Left kidney (tissue), 8 donors: ENCODE measurements around the gene IAH1. TPM values are rescaled to one million over a fixed set of nuclear protein-coding genes. Genes with fewer than 3 reads are reported as not detected.

ENCODE experiments used
- DNase-seq: peaks from one replicate; pipeline ENCODE4 v3.0.0-alpha.2; 2013
- long read RNA-seq, 8 donors: transcript quantifications; one replicate each; lab custom pipeline, GENCODE V29; 2026
- polyA plus RNA-seq: library from polyadenylated mRNA; unstranded; fragments of 120-200 nt; gene quantifications from one replicate; pipeline ENCODE4 v1.2.1, GENCODE V29; 2013; ENCODE audit not compliant: insufficient read length

IAH1 gene, protein sequence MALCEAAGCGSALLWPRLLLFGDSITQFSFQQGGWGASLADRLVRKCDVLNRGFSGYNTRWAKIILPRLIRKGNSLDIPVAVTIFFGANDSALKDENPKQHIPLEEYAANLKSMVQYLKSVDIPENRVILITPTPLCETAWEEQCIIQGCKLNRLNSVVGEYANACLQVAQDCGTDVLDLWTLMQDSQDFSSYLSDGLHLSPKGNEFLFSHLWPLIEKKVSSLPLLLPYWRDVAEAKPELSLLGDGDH
- 45.0 TPM for polyA plus RNA-seq
- long read RNA-seq, donor 1, transcript IAH1-215 (6 exons, 1,266 nt) = major isoform, 26 of 41 reads
- long read RNA-seq, donor 1, partial matches to known transcripts = 10 of 41 reads
- long read RNA-seq, donor 1, other reads (novel, unspliced or antisense) = 0 of 41 reads
- long read RNA-seq, donor 2, transcript IAH1-215 (6 exons, 1,266 nt) = major isoform, 24 of 28 reads
- long read RNA-seq, donor 2, partial matches to known transcripts = 0 of 28 reads
- long read RNA-seq, donor 2, other reads (novel, unspliced or antisense) = 0 of 28 reads
- long read RNA-seq, donor 3, transcript IAH1-215 (6 exons, 1,266 nt) = major isoform, 8 of 8 reads
- long read RNA-seq, donor 3, partial matches to known transcripts = 0 of 8 reads
- long read RNA-seq, donor 3, other reads (novel, unspliced or antisense) = 0 of 8 reads
- long read RNA-seq, donor 4, partial matches to known transcripts = 0 of 2 reads
- long read RNA-seq, donor 4, other reads (novel, unspliced or antisense) = 0 of 2 reads
- long read RNA-seq, donor 5, transcript IAH1-215 (6 exons, 1,266 nt) = major isoform, 40 of 47 reads
- long read RNA-seq, donor 5, transcript IAH1-202 (5 exons, 2,137 nt) = minor isoform, 6 of 47 reads
- long read RNA-seq, donor 5, partial matches to known transcripts = 0 of 47 reads
- long read RNA-seq, donor 5, other reads (novel, unspliced or antisense) = 0 of 47 reads
- long read RNA-seq, donor 6, transcript IAH1-215 (6 exons, 1,266 nt) = major isoform, 14 of 17 reads
- long read RNA-seq, donor 6, partial matches to known transcripts = 0 of 17 reads
- long read RNA-seq, donor 6, other reads (novel, unspliced or antisense) = 0 of 17 reads
- long read RNA-seq, donor 7, transcript IAH1-215 (6 exons, 1,266 nt) = major isoform, 31 of 42 reads
- long read RNA-seq, donor 7, partial matches to known transcripts = 8 of 42 reads
- long read RNA-seq, donor 7, other reads (novel, unspliced or antisense) = 0 of 42 reads
- long read RNA-seq, donor 8, transcript IAH1-215 (6 exons, 1,266 nt) = major isoform, 12 of 12 reads
- long read RNA-seq, donor 8, partial matches to known transcripts = 0 of 12 reads
- long read RNA-seq, donor 8, other reads (novel, unspliced or antisense) = 0 of 12 reads

DNA sequence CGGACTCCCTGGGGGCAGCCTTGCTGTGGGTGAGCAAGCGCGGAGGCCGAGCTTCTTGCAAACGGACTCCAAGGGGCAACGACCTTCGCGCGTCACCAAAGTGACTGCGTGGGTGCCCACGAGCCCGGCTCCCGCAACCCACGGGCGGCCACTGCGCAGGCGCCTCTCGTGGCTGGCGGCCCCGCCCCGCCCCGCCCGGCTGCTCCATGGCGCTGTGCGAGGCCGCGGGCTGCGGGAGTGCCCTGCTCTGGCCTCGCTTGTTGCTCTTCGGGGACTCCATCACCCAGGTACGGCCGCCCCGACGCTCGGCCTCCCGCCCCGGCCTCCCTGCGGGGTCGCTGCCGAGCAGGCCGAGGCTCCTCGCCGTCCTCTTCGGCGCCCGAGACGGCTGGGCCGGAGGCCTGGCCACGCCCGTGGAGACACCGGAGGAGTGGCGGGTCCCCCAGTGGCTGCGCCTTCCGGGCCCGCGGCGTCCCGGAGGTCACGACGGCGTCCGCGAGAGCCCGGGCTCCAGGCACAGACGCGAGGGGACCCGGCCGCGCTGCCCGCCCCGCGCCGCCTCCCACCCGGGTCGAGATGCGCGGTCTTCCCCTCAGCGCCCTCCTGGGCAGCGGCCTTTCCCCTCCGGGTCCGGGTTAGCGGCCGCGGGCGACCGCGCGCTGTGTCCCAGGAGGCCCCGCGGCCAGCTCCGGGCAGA is at the start of gene IAH1:
Gene IAH1 (plus strand): TSS at position 191 of the 697 bp plus-strand sequence. CDS start 16 bp downstream, at position 207.
- peak; percentile 31 for DNase-seq

DNA sequence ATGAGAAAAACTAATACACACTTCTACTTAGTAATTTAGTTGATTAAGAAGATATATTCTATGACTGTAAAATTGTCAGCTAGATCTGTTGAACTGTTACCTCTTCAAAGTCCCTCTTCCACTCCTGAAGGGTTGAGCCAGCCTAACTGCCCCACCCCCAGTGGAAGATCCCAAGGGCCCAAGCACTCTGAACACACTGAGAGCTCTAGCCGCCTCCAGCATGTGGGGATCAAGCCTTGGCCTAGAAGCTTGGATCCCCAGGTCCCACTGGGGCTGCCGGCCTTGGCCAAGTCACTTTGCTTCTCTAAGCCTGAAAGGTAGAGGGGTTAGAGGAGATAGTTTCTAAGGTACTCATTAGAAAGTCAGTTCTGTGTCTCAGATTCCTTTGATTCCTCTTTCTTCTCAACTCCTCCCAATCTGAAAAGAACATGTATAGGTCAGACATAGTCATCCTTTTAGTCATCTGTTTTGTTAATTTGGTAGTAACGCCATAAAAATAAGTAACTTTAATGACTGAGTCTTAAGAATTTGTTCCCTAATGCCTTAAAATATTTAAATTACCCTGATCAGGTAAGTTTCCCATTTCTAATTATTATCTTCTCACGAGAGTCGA is 45.3 kb upstream of the IAH1 start:
- DNase-seq = no peak

DNA sequence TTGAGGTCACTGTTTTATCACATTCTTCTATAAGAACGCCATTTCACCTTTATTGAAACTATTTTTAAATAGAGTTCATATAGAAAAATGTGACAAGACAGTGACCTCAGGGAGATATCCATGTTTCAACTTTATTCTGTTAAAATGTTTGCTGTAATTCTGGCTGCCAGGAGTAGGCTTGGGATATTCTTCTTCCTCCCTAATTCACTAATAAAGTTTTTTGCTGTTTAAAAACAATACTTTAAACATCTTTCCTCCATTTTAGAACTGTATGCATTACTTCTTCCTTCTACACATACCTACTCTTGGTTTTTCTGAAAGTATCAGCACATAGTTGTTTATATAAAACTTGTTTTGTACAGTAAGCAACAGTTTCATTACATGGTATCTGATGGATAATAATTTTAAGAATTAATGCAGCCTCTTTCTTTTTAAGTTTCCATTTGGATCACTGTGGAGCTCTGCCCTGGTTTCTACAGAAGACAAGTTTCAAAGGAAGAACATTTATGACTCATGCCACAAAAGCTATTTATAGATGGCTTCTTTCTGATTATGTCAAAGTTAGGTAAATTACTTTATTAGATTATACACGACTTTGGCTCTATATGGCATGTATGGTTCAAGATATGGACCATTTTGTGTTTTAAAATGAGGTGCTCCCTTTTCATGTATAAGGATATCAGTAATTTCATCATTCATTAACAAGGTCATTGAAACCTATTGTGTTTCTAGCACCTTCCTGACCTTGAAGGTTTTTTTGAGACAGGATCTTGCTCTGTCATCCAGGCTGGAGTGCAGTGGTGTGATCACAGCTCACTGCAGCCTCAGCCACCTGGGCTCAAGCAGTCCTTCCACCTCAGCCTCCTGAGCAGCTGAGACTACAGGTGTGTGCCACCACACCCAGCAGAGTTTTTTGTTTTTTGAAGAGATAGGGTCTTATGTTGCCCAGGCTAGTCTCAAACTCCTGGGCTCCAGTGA is 43.7 kb upstream of the IAH1 start:
- DNase-seq = no peak

DNA sequence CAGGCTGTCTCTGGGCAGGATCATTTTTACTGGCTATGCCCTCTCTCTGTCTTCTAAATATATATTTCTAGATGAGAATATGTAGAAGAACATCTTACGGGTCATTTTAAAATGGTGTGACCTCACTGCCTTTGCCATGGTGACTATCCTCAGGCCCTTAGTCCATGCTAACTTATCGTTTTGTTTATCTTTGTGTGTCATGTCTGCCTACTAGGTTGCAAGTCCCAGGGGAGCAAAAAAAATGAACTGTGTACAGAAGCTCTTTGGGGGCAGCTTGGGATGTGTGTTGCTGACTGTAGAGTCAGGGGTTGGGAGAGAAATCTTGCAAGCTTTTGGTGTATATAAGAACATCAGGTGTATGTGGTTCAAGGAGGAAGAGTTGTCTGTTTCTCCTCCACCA is 39.9 kb upstream of the IAH1 start:
- no peak for DNase-seq

DNA sequence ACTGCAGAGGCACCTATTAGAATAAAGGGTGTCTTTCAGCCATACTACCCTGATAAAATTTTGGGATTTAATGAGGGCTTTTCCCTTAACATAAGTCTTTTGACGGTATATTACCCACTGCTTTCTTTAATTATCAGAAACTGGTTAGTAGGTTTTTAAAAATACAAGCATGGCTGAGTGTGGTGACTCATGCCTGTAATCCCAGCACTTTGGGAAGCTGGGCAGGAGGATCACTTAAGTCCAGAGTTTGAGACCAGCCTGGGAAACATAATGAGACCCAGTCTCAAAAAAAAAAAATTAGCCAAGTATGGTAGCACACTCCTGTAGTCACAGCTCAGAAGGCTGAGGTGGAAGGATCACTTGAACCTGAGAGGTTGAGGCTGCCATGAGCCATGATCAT is 34.8 kb upstream of the IAH1 start:
- no peak for DNase-seq

DNA sequence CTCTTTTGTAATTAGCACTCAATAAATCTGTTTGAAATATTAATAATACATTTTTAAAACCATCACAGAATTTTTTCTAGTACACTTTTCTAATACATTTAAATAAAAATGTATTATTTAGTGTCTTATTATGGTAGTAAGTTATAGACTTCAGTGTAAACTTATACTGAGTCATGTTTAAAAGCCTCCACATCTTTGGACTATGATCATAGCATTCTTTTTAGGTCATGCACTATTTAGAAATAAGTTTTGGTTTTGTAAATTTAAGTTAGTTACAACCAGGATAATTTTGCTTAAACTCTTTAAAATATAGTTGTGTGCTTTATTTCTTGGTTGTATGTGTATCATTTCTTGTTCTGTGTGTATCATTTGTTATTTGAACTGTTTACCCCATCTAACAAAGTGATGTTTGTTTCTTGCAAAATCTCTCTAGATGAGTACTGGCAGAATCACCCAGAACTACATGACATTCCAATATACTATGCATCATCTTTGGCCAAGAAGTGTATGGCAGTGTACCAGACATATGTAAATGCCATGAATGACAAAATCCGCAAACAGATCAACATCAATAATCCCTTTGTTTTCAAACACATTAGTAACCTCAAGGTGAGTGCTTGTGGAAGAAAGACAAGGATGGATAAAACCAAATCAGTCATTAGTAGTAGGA is 34.2 kb upstream of the IAH1 start:
- DNase-seq = no peak

DNA sequence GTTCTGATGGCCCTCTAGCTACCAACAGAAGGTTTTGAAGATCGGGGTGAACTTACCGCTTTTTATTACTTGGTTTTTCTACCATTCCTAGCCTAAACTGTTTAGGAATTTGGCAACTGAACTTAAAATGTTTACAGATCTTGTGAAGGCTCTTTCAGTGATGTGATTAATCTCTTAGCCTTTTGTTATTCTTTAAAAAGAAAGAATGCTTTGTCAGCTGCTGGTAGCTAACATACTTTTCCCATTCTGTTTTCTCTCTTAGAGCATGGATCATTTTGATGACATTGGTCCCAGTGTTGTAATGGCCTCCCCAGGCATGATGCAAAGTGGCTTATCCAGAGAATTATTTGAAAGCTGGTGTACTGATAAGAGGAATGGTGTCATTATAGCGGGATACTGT is 32.8 kb upstream of the IAH1 start:
- DNase-seq = no peak

DNA sequence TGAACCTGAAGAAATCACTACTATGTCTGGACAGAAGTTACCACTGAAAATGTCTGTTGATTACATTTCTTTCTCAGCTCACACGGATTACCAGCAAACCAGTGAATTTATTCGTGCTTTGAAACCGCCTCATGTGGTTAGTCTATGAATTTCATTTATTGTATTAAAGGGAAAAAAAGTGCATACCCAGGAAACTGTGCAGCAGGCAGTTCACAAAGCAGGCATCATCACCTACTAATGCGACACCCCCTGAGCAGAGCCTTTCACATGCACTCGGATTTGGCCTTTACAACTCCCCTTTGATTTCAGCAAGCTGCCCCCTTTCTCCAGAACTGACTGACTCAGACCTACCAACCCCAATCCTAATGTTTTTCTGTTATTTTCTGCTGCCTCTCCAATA is 30.8 kb upstream of the IAH1 start:
- DNase-seq = no peak

DNA sequence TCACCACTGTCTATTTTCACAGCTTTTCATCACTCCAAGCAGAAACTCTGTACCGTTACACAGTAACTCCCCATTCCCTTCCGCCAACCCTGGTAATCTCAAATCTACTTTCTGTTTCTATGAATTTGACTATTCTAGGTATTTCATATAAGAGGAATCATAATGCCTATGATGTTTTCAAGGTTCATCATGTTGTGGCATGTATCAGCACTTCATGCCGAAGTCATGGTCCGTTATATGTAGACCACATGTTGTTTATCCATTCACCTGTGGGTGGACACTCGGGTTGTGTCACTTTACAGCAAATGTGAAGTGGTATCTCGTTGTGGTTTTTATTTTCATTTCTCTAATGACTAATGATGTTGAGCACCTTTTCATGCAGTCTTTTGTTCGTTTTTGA is 29.3 kb upstream of the IAH1 start:
- no peak for DNase-seq

DNA sequence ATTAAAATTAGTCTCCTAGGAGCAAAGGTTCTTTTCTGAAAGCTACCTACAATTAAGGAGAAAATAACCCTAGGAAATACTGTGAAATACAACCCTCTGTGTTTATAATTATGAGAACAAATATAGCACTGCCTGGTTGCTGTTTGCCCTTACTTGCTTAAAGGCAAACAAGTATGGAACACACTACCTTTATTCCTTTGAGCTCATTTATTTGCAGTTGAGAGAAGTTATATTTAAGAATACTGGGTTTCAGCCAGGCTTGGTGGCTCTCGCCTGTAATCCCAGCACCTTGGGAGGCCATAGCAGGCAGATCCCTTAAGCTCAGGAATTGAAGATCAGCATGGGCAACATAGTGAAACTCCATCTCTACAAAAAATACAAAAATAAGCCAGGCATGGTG is 23.1 kb upstream of the IAH1 start:
- DNase-seq = no peak

DNA sequence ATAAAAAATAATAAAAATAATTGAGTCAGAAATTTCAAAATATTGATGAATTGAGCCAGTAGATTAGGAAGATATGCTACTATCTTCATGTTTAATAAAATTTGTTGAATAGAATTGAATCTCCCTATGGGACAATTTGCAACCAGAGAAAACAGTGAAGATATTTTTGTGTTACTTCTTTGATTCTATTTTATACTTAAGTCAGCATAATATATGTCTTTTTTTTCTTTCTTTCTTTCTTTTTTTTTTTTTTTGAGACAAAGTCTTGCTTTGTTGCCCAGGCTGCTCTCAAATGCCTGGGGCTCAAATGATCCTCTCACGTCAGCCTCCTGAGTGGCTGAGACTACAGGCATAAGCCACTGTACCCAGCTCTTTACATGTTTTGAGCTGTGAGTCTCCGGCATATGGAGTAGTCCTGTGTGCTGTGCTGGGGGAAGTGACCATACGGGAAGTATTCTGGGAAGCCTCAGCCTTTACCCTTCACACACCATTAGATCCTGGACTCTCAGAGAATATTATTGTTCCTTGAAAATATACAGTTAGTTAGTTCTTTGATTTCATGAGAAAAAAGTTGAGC is 13.8 kb upstream of the IAH1 start:
- no peak for DNase-seq

DNA sequence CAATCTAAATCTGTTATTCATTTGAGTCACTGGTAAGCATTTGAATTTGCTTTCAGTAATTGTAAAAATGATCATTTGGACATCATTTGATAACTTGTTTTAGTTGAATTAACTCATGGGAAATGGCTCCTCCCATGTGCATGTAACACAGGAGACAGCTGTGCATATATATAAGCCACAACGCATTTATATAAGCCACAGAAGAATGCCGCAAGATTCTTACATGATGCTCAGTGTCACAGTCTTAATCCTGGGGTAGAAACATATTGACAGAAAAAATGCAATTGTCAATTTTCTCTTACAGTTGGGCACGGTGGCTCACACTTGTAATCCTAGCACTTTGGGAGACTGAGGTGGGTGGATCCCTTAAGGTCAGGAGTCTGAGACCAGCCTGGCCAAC is 13.3 kb upstream of the IAH1 start:
- DNase-seq = no peak

DNA sequence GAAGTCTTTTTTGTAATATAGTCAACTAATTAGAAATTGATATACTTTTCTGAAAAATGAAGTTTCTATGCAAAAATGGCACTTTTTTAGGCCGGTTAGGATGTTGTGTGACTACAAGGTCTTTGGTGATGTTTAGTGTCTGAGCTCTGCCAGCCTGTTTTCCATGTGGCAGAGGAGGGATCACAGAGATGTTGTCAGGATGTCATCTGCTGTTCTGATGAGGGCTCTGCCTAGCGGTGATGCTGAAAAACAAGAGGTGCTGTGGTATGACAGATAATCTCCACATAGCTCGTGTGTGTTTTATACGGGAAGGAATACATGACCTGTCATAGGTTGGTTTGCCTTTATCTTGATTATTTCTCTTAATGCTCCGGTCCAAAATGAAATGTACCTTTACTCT is 12.0 kb upstream of the IAH1 start:
- no peak for DNase-seq

DNA sequence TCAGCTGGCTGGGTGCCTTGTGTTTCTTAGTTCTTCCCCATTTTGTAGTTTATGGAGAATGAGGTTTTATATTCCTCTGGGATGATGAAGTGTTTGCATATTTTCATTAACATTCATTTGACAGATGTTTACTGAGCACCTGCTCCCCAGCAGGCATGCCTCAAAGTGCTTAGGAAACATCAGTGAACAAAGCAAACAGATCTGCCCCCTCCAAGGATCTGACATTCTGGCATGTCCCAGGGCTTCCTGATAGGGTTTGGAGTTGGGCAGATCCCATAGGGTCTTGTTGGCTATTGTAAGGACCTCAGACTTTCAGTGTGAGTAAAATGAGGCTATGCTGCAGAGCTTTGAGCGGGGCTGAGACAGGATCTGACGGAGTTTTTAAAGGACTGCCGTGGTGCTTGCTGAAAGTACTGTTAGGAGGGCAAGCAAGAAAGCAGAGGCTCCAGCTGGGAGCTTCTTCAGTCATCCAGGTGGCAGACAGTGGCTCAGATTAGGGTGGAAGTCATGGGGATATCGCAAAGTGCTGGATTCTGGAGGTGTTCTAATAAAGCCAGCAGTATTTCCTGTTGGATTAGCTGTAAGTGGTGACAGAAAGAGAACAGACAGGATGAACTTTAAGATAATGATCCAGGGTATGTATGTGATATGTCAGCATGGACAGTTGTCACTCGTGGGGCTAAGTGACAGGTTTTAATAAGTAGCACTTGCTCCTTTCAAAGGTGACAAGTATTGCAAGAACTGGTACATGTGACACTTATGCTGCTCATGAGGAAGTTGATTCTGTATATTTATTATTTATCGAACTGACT is 11.3 kb upstream of the IAH1 start:
- DNase-seq = no peak

DNA sequence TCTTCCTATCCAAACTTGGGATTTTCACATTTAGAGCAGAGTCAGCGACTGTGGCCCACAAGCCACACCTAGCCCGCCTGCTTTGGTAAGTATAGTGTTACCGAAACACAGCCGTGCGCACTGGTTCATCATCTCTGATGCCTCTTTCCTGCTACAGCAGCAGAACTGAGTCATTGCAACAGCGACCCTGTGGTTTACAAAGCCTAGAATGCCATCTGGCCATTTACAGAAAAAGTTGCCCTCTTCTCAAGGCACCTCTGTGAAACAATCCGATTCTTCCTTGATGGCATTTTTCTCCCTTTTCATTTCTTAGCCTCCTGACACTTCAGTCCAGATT is 10.7 kb upstream of the IAH1 start:
- DNase-seq = no peak

DNA sequence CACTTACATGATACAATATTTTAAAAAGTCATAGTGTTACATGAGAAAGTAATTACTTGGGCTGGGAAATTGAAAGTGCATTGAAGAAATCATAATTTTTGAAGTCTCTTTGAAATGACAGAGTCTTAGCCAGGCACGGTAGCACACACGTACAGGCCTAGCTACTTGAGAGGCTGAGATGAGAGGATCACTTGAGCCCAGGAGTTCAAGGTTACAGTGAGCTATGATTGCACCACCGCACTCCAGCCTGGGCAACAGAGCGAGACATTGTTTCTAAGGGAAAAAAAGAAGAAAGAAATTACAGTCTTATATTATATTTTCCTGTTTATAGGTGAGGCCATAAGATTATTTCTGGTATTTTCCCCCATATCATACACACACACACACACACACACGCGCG is 9.2 kb upstream of the IAH1 start:
- no peak for DNase-seq

DNA sequence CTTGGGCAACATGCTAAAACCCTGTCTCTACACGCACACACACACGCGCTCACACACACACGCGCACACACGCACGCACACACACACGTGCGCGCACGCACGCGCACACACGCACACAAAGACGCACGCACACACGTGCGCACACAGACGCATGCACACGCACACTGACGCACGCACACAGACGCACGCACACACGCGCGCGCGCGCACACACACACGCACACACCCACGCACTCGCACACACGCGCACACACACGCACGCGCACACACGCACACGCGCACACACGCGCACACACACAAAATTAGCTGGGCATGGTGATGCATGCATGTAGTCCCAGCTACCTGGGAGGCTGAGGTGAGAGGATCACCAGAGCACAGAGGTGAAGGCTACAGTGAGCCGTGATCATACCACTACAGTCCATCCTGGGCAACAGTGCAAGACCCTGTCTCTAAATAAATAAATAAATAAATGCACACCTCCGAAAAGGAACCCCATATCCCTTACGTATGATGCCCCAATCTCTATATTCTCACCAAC is 8.1 kb upstream of the IAH1 start:
- no peak for DNase-seq

DNA sequence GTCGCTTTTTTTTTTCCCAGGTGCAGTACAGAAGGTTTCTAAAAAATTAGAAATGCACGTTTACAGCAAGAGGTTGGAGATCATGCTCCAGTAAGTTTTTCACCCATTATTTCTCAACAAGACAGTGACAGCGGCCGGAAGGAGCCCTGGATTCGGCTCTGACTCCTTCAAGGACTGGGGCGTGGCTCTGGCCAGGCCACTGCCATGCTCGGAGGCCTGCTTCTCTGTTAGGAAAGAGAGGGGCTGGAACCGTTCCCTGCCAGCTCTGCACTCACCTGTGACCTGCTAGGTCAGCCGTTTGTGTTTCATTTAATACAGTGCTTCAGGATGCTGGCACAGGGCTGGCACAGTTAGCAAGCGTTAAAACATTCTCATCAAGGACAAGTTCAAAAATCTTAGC is 6.7 kb upstream of the IAH1 start:
- no peak for DNase-seq
